Head of caudate nucleus (tissue), 42 donors: ENCODE results near the gene MRGPRF.

Experiments used
- DNase-seq, 42 donors: peaks; one replicate each; pipeline versions ENCODE4 v3.0.0 to v3.0.0-alpha.2; 2020 to 2021; ENCODE audit warnings: mixed read lengths in 7 of 42
- intact Hi-C: fragments of 100-400 bp; cut with DNase I; formaldehyde crosslinking; loops from one replicate; pipeline ENCODE4 v1.15.0; 2022

MRGPRF gene

GRCh38 chr11:68956547-68957254, 56.3 kb downstream of the MRGPRF start:
- intact Hi-C loops = no loop called here
- no peak for DNase-seq

- DNase-seq = no peak
- intact Hi-C loops = no loop called here
Observed at GRCh38 chr11:68956142-68956541, 56.9 kb downstream of the MRGPRF start.

GRCh38 chr11:68955607-68955958, 57.5 kb downstream of the MRGPRF start:
- no peak for DNase-seq
- intact Hi-C loops = no loop called here

- no peak for DNase-seq
- intact Hi-C loops = no loop called here
Observed at GRCh38 chr11:68954836-68955606, 58.0 kb downstream of the MRGPRF start.
